ENCODE results near the gene PDK4.
"Not testable (repeated sequence)": the region's sequence is repeated elsewhere in the genome, so short reads cannot be mapped to it uniquely, and the experiment has no call there.

The PDK4 gene

GRCh38 chr7:95604811-95605210, 8.5 kb upstream of the PDK4 start:
- DNase-seq (ENCODE audit: low read depth), result not testable (repeated sequence)

- not testable (repeated sequence) for DNase-seq (ENCODE audit: low read depth)
Measured at GRCh38 chr7:95604397-95604796, 8.1 kb upstream of the PDK4 start.

GRCh38 chr7:95602421-95602820, 6.1 kb upstream of the PDK4 start:
- DNase-seq (ENCODE audit: low read depth), result no peak

- no peak for DNase-seq (ENCODE audit: low read depth)
Measured at GRCh38 chr7:95601316-95601715, 5.0 kb upstream of the PDK4 start.

- DNase-seq (ENCODE audit: low read depth), result no peak
Measured at GRCh38 chr7:95599069-95599468, 2.8 kb upstream of the PDK4 start.

GRCh38 chr7:95598511-95598910, 2.2 kb upstream of the PDK4 start:
- no peak for DNase-seq (ENCODE audit: low read depth)

- no peak for DNase-seq (ENCODE audit: low read depth)
Measured at GRCh38 chr7:95595746-95596197, 544 bp downstream of the PDK4 start.

- DNase-seq (ENCODE audit: low read depth), result no peak
Measured at GRCh38 chr7:95594185-95594584, 2.1 kb downstream of the PDK4 start.

GRCh38 chr7:95593343-95593742, 3.0 kb downstream of the PDK4 start:
- DNase-seq (ENCODE audit: low read depth), result no peak

GRCh38 chr7:95592570-95592969, 3.7 kb downstream of the PDK4 start:
- no peak for DNase-seq (ENCODE audit: low read depth)

GRCh38 chr7:95590387-95591248, 5.7 kb downstream of the PDK4 start:
- no peak for DNase-seq (ENCODE audit: low read depth)

- no peak for DNase-seq (ENCODE audit: low read depth)
Measured at GRCh38 chr7:95589766-95590165, 6.5 kb downstream of the PDK4 start.

GRCh38 chr7:95589031-95589430, 7.3 kb downstream of the PDK4 start:
- no peak for DNase-seq (ENCODE audit: low read depth)

- no peak for DNase-seq (ENCODE audit: low read depth)
Measured at GRCh38 chr7:95586951-95587301, 9.4 kb downstream of the PDK4 start.

GRCh38 chr7:95585426-95585789, 10.9 kb downstream of the PDK4 start:
- no peak for DNase-seq (ENCODE audit: low read depth)

- no peak for DNase-seq (ENCODE audit: low read depth)
Measured at GRCh38 chr7:95584769-95585425, 11.4 kb downstream of the PDK4 start.

GRCh38 chr7:95583834-95584621, 12.3 kb downstream of the PDK4 start:
- no peak for DNase-seq (ENCODE audit: low read depth)

- DNase-seq (ENCODE audit: low read depth), result no peak
Measured at GRCh38 chr7:95582578-95583293, 13.6 kb downstream of the PDK4 start.

- DNase-seq (ENCODE audit: low read depth), result no peak
Measured at GRCh38 chr7:95581467-95581866, 14.8 kb downstream of the PDK4 start.

- DNase-seq (ENCODE audit: low read depth), result no peak
Measured at GRCh38 chr7:95579318-95579717, 17.0 kb downstream of the PDK4 start.

GRCh38 chr7:95578299-95578855, 17.9 kb downstream of the PDK4 start:
- no peak for DNase-seq (ENCODE audit: low read depth)

GRCh38 chr7:95577137-95577536, 19.2 kb downstream of the PDK4 start:
- DNase-seq (ENCODE audit: low read depth), result no peak
